RWPE1 (cell line): ENCODE data around the gene MTCL1.
A peak's percentile ranks its signal among the peaks of the same experiment; 100 is the strongest.

Experiments used
- CTCF ChIA-PET: fragments of 350-600 bp; sonication (Branson Sonifier 250); formaldehyde crosslinking; extraction: SDS; loops from one replicate; lab custom pipeline; 2021; lab: Yijun Ruan, JAX
- POLR2A ChIA-PET: fragments of 400-600 bp; formaldehyde crosslinking; extraction: SDS; loops from one replicate; lab custom pipeline; 2020; ENCODE audit warnings: antibody characterized with exemption; ENCODE audit not compliant: low non-redundant PET; lab: Yijun Ruan, JAX
- DNase-seq: peaks from one replicate; pipeline ENCODE4 v3.0.0; 2012; ENCODE audit warnings: low spot score
- H3K27ac ChIP-seq: fragments of 450-650 bp; 2 replicates; pipeline ENCODE4 v1.5.1; 2017
- TF ChIP-seq, protein P1 (sequence below): fragments of 450-650 bp; conservative IDR thresholded peaks from 2 replicates; pipeline ENCODE4 v1.5.1; 2017; ENCODE audit warnings: low read depth, mild to moderate bottlenecking

Gene MTCL1

DNA sequence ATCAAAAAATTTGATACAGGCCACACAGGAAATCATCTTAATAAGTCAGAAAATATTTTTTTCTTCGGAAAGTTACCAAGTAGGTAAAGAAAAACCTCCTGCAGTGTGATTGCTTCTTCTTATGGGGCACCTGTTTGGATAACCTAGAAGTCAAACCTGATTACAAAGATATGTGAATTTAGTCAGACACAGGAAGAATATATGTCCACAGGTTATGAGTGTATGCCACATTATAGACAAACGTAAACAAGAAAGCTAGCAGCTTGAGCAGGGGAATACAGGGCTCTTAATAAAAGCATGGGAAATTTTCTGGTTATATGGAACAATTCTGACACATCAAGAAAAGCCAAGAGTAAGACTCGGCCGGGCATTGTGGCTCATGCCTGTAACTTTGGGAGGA, 35.8 kb upstream of the MTCL1 start:
- no peak for DNase-seq
- H3K27ac ChIP-seq: no peak overlapping the region
- ChIA-PET CTCF (no interaction called here), POLR2A (no interaction called here)
- TF ChIP-seq, protein P1, sequence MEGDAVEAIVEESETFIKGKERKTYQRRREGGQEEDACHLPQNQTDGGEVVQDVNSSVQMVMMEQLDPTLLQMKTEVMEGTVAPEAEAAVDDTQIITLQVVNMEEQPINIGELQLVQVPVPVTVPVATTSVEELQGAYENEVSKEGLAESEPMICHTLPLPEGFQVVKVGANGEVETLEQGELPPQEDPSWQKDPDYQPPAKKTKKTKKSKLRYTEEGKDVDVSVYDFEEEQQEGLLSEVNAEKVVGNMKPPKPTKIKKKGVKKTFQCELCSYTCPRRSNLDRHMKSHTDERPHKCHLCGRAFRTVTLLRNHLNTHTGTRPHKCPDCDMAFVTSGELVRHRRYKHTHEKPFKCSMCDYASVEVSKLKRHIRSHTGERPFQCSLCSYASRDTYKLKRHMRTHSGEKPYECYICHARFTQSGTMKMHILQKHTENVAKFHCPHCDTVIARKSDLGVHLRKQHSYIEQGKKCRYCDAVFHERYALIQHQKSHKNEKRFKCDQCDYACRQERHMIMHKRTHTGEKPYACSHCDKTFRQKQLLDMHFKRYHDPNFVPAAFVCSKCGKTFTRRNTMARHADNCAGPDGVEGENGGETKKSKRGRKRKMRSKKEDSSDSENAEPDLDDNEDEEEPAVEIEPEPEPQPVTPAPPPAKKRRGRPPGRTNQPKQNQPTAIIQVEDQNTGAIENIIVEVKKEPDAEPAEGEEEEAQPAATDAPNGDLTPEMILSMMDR: no peak

DNA sequence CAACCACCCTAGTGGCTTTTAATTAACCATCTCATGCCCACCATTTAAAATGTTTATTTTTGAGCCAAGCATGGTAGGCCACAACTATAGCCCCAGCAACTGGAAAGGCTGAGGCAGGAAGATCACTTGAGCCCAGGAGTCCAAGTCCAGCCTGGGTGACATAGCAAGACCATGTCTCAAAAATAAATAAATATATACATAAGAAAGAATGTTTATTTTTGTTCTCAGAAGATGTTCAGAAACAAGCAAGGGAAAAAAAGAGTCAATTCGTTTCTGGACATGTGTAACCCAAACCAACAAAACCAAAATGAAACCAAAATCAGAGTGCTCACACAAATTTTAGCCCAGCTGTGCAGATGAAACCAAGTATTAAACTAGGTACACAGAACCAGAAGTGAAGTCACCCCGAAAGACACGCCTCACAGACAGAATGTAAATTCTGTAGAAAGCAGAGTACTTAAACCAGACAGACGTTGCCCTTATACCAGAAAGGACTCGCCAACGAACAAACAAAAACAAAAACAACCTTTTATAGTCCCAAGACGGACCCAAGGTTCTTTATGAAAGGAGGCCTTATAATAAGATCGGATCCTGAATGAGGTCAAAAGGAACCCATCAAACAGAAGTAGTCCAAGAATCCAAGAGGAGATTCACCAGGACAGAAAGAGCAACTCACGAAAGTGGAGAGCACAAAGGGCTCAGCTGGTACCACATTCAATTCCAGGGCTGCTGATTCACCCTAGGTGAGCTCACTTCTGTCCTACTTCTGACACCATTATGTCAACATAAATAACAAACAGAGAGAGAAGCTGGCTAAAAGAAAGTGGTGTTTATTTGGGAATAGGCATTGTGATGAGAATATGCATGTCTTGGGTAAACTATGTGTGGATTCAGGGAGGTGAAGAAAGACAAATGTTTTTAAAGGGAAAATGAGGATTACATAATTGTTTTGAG, 31.8 kb upstream of the MTCL1 start:
- DNase-seq: no peak
- no peak overlapping the region for H3K27ac ChIP-seq
- ChIA-PET CTCF (interaction anchor here (0.5 to 1.0 kb wide), 2 partner anchors 31 to 503 kb away, joined by 3 to 5 read pairs; no protein-coding TSS in a partner anchor), POLR2A (no interaction called here)
- TF ChIP-seq, protein P1: no peak

DNA sequence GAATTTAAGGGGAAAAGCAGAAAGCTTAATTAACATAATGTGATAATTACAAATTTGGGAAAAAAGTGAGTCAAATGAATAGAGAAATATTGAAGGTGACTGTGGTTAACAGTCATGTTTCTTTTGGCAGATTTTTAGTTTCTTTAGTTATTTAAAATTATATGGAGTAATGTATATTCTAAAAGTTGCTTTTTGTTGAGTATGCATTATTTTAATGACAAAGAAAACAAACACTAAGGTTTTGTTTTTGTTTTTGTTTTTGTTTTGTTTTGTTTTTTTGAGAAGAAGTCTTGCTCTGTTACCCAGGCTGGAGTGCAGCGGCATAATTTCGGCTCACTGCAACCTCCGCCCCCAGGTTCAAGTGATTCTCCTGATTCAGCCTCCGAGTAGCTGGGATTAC, 30.3 kb upstream of the MTCL1 start:
- POLR2A ChIA-PET: no interaction called here

DNA sequence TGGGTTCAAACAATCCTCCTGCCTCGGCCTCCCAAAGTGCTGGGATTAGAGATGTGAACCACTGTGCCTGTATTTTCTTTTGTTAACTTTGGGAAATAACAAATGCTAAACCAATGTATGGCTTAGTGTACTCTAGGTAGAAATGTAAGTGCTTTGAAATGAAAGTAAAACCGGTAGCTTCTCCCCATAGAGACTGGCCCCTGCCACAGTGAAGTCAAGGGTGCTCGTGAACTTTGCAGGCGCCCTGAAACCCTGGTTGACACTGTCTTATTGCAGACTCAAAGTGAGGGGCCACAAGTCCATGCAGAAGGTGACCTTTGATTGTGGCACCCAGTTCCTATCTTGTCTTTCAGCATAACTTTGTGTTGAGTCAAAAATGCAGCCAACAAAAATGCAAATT, 24.2 kb upstream of the MTCL1 start:
- CTCF ChIA-PET: no interaction called here
- POLR2A ChIA-PET: no interaction called here
- DNase-seq: no peak
- TF ChIP-seq, protein P1: no peak
- no peak overlapping the region for H3K27ac ChIP-seq

More for the DNA sequence above, 30.3 kb upstream of the MTCL1 start:
- TF ChIP-seq, protein P1: no peak
- CTCF ChIA-PET: no interaction called here
- no peak for DNase-seq
- no peak overlapping the region for H3K27ac ChIP-seq

DNA sequence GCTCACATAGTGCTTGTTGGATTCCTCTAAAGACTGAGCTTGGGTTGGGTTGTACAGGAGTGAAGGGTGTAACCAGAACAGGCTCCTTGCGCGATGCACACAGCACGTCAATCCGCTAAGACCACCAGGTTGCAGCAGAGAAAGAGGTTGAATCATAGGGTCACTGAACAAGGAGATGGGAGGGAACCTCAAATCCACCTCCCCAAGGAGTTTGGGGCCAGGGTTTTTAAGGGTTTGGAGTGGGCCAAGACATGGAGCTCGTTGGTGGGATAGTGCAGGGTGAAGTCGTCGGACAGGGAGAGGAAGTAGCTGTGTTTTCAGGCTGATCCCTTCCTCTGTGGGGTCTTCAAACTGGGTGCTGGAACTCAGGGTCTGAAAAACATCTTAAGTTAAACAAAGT, 20.8 kb upstream of the MTCL1 start:
- ChIA-PET CTCF (interaction anchor here (1.4 kb wide), 1 partner anchor 12 kb away, joined by 5 read pairs; no protein-coding TSS in a partner anchor), POLR2A (no interaction called here)
- TF ChIP-seq, protein P1: no peak
- no peak for DNase-seq
- peak overlapping the region; percentile 97 for H3K27ac ChIP-seq

DNA sequence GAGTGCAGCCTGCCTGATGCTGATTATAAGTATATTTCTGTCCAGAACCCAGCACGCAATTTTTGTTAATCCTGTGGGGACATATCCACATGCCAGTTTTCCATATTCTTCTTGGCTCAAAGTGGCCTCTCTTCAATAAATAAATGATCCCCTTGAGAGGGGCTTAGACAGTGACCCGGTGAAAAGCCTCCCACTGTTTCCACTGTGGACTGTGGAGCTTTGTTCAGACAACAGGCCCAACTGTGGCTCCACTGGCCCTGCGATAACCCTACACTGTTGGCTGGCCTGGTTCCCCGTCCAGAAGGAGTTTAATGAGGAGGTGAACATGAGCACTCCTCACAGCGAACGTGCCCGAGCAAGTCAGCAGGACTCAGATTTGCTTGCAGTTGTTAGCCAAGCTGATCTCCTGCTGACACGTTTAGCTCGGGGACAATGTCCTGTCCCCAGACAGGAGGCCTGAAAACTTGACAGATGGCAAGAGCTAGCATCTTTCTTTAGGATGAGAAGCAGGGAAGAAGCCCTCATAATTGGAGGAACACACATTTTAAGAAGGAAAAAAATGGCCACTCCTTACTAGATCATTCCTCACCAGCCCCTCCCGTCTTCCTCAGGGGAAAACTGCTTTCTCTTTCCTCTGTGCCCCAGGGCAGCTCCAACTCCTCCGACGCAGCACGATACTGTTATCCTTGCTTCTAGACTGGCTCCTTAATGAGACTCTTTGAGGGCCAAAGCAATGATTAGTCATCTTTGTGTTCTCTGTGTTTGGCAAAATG, 20.0 kb upstream of the MTCL1 start:
- peak; percentile 92 for DNase-seq
- ChIA-PET POLR2A (no interaction called here), CTCF (interaction anchor here (0.9 to 1.4 kb wide), 4 partner anchors 11 to 30 kb away, joined by 3 to 5 read pairs (median 4); no protein-coding TSS in a partner anchor)
- H3K27ac ChIP-seq: peak overlapping the region; percentile 97
- TF ChIP-seq, protein P1: no peak
